ENCODE measurements around the gene RALGPS1. TPM values are rescaled to one million over a fixed set of nuclear protein-coding genes. Genes with fewer than 3 reads are reported as not detected.

Gene RALGPS1
- total and polyA plus RNA-seq, 2 of the 8 experiments (the other 6 are each of a cell fraction or from before 2014, with no cell fraction given) = 20.0 to 23.5 TPM

- no peak overlapping the region for H3K56ac ChIP-seq (replicated peaks; ENCODE audit: insufficient read length, low read depth, low read length)
- no peak overlapping the region for H3K27ac ChIP-seq (ENCODE audit: low read depth, low read length)
- TF ChIP-seq SP2 (IDR thresholded peaks at IDR 0.05; ENCODE audit: low read length) (no peak), ATF2 (IDR thresholded peaks at IDR 0.05; ENCODE audit: low read length) (no peak), NANOG (IDR thresholded peaks at IDR 0.05; ENCODE audit: insufficient read depth, low read depth, low read length, poor library complexity, severe bottlenecking) (no peak)
- H3K4me2 ChIP-seq (ENCODE audit: insufficient read depth in 1 of 2, low read depth in 2 of 2, low read length in 2 of 2) = no peak overlapping the region
- H2BK15ac ChIP-seq (ENCODE audit: low read length) = no peak overlapping the region
- H3K27me3 ChIP-seq (replicated peaks in 1 of 4; ENCODE audit: control insufficient read depth in 3 of 4, extremely low read depth in 1 of 4, insufficient read depth in 3 of 4, low read length in 3 of 4) = no peaks in the 10 kb centered on the region; a peak in 2 of 7 replicates
- no peak overlapping the region for H2AFZ ChIP-seq (ENCODE audit: low read length)
- no peak overlapping the region for H2BK5ac ChIP-seq (ENCODE audit: low read depth, low read length)
- H3K18ac ChIP-seq (ENCODE audit: extremely low read depth, low read length) = no peak overlapping the region
- no peaks in the 10 kb centered on the region for H3K36me3 ChIP-seq (ENCODE audit: control insufficient read depth in 2 of 4, insufficient read depth in 4 of 4, low read length in 3 of 4)
- peaks cover 7 to 16% (median 12%) of the 10 kb centered on the region in 4 experiments for H3K4me1 ChIP-seq (replicated peaks in 1 of 4; ENCODE audit: control insufficient read depth in 3 of 4, insufficient read depth in 4 of 4, low read length in 3 of 4)
- no peak overlapping the region for H3K23ac ChIP-seq (ENCODE audit: insufficient read length)
- H3K79me2 ChIP-seq (ENCODE audit: control insufficient read depth in 1 of 2, insufficient read depth in 2 of 2, low read length in 2 of 2) = no peaks in the 10 kb centered on the region
- H2BK20ac ChIP-seq (ENCODE audit: low read length) = no peak overlapping the region
- no peaks in the 10 kb centered on the region for H3K23me2 ChIP-seq (ENCODE audit: low read depth, low read length)
- H4K8ac ChIP-seq (ENCODE audit: extremely low read depth, insufficient read depth, low read length) = no peak overlapping the region
- no peak overlapping the region for H2BK12ac ChIP-seq (ENCODE audit: low read depth, low read length)
- DNase-seq (ENCODE audit: low read depth in 1 of 2, low spot score in 2 of 2) (no peak), FAIRE-seq (no peak)
- no peak overlapping the region for H3K14ac ChIP-seq (ENCODE audit: insufficient read length)
- POLR2A ChIA-PET (ENCODE audit: partially characterized antibody) = interaction anchor here (1.0 to 2.4 kb wide), 2 partner anchors 10 to 13 kb away, joined by 3 to 10 read pairs; no protein-coding TSS in a partner anchor
- no peaks in the 10 kb centered on the region for H3K79me1 ChIP-seq (ENCODE audit: low read depth, low read length)
- no peak overlapping the region for H3K4ac ChIP-seq (replicated peaks; ENCODE audit: insufficient read length, low read depth, low read length)
- no peak overlapping the region for H4K5ac ChIP-seq (ENCODE audit: insufficient read length, low read depth, low read length)
- H4K91ac ChIP-seq (replicated peaks; ENCODE audit: insufficient read length, low read length) = no peak overlapping the region
- H3K4me3 ChIP-seq (ENCODE audit: extremely low read depth in 1 of 4, insufficient read depth in 2 of 4, low read depth in 3 of 4, low read length in 4 of 4) = no peak overlapping the region
- H2BK120ac ChIP-seq (replicated peaks; ENCODE audit: low read depth, low read length) = no peak overlapping the region
- no peaks in the 10 kb centered on the region for H3K9me3 ChIP-seq (ENCODE audit: insufficient read depth in 2 of 2, low read depth in 1 of 2, low read length in 1 of 2)
- H3K9ac ChIP-seq (replicated peaks in 1 of 4; ENCODE audit: extremely low read depth in 1 of 4, low read depth in 3 of 4, low read length in 3 of 4) = no peak overlapping the region
- peaks cover 0 to 3% of the 10 kb centered on the region in 2 experiments for H4K20me1 ChIP-seq (replicated peaks in 1 of 2; ENCODE audit: control insufficient read depth in 1 of 2, insufficient read depth in 2 of 2, low read length in 2 of 2)
- CTCF ChIA-PET (ENCODE audit: partially characterized antibody) = interaction anchor here (1.3 to 2.8 kb wide), 4 partner anchors 17 to 71 kb away, joined by 3 to 8 read pairs (median 4); no protein-coding TSS in a partner anchor
- H2AK5ac ChIP-seq (ENCODE audit: low read depth, low read length) = no peak overlapping the region
- 83% methylated on average over 3 of the region's 3 CpGs; no CpG with 5 or more reads in 1 of the 2 experiments for WGBS, 2 experiments (ENCODE audit: extremely low coverage in 1 of 2, insufficient coverage in 1 of 2, insufficient read length in 1 of 2, insufficient replicate concordance in 2 of 2, low coverage in 1 of 2, low lambda C conversion rate in 2 of 2, missing lambda C conversion rate in 1 of 2)
Measured at GRCh38 chr9:127129718-127130085, 215.1 kb downstream of the RALGPS1 start.

All from H1 (cell line).